Nasal cavity respiratory epithelium epithelial cell of viscerocranial mucosa (primary cell): Measurements from ENCODE around the gene AP1S1. TPM values are rescaled to one million over a fixed set of nuclear protein-coding genes. Genes with fewer than 3 reads are reported as not detected.

Source experiments
- total RNA-seq: library from RNA; depleted of rRNA; stranded (reverse); fragments of >200 nt; gene quantifications from 2 replicates; pipeline ENCODE4 v1.2.3, GENCODE V29; 2014

The AP1S1 gene
- 107 and 116 TPM in 2 replicates for total RNA-seq

DNA sequence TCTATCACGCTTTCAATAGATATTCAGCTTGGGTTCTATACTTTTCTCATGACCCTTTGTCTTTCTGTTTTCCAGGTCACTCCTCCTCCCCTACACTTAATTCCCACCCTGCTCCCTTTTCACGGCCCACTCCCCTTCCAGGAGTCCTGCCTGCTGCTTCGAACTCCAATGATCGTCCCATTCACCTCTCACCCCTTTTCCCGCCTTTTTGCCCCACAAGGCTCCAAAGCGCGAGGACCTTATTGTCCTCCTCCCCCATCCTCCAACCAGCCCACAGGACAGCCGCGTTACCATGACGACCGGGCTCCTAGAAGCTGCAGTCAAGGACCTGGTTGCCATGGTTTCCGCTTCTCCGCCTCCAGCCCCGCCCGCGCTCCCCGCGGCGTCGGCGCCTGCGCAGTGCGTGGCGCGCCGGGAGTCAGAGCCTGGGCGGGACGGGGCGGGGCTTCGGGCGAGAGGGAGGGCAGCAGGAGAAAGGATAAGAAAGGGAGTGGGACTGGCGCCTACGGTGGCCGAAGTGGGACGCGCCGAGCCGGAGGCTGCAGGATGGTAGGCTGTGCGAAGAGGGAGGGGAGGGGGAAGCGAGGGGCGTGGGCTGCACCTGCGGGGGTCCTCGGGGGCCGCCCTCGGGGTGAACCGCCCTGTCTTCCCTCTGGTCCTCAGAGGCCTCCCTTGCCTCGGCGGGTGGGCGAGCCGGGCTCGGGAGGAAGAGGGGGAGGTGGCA lies at the start of gene AP1S1:
Gene AP1S1, plus strand, starts transcription at position 508 of the 724 bp plus-strand sequence. Its CDS starts 39 bp downstream, at position 547.

DNA sequence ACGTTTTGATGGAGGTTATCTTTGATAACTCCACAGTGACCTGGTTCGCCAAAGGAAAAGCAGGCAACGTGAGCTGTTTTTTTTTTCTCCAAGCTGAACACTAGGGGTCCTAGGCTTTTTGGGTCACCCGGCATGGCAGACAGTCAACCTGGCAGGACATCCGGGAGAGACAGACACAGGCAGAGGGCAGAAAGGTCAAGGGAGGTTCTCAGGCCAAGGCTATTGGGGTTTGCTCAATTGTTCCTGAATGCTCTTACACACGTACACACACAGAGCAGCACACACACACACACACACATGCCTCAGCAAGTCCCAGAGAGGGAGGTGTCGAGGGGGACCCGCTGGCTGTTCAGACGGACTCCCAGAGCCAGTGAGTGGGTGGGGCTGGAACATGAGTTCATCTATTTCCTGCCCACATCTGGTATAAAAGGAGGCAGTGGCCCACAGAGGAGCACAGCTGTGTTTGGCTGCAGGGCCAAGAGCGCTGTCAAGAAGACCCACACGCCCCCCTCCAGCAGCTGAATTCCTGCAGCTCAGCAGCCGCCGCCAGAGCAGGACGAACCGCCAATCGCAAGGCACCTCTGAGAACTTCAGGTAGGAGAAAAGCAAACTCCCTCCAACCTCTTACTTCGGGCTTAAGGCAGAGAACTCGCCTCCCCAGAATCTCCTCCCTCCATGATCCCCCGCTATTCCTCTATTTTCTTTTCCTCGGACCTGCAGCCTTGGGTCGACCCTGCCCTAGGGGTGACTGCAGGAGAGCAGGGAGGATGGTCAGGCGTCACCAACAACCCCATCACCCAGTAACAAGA lies 27.4 kb upstream of the AP1S1 start, which contains the start of gene SERPINE1:
Gene SERPINE1, plus strand, starts transcription at position 454 of the 809 bp plus-strand sequence. CDS start 1,290 bp downstream, outside the sequence.

DNA sequence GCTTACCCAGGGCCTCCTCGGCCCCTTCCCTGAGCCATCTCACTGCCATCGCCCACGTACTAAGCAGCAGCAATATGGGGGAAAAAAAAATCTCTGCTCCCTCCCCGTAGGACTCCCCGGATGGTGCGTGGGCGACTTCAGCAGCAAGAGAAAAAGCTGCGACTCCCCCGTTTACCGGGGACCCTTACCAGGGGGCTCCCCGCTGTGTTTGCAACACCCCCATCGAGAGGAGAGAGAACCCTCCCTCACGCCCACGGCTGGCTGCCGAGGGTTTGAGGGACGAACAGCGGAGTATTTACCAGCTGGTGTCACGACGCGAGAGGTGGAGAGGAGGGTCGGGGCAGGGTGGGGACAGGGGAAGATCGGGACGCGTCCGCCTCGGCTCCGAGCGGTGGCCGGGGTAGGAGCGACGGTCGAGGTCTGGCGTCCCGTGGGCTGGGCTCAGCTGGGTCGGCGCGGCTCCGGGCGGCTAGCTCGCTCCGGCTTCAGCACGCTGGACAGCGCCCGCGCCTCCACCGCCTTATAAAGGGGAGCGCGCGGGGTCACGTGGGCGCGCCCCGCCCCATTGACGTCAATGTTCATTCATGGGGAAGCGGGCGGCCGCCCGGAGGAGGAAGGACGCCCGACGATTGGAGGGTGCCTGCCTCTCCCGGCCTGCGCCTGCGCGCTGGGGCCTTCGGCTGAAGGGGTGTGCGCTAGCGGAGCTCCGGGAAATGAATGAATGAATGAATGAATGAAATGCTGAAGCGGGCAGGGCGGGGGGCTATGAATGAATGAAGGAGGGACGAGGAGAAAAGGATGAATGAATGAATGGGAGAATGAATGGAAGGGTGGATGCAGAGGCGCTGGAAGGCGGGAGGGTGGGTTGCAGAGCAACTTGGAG lies 11.0 kb downstream of the AP1S1 start, which contains the start of gene VGF:
Gene VGF, minus strand, starts transcription at position 495 of the 883 bp plus-strand sequence. CDS start 726 bp downstream, outside the sequence.

DNA sequence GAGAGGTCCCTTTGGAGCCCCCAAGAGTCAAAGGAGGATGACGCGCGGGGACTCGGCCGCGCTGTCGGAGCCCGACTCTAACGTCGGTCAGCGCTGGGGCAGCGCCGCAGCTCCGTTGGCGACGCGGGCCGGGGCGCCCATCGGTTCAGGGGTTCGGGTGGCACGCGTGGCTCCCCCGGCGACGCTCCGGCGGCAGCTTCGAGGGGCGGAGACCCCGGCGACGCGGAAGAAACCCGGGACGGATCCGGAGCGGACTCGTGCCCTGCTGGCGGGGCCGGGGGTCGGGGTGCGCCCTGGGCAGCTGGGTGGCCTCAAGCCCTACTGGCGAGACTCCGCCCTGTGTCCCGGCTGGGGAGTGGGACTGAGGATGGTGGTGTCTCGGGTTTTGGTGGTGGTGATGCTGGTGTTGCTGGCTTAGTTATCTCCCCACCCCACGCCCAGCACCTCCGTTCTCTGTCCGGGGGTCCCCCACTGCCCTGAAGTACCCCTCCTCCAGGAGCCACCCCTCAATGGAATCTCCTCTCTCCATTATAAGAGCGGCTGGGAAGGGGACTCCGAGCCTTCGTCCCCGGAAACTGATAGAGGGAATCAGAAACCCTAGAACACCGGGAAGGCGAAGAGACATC lies 26.0 kb downstream of the AP1S1 start, which contains the start of gene NAT16:
Gene NAT16, minus strand, starts transcription at position 164 of the 626 bp plus-strand sequence. CDS start 5,486 bp downstream, outside the sequence.

DNA sequence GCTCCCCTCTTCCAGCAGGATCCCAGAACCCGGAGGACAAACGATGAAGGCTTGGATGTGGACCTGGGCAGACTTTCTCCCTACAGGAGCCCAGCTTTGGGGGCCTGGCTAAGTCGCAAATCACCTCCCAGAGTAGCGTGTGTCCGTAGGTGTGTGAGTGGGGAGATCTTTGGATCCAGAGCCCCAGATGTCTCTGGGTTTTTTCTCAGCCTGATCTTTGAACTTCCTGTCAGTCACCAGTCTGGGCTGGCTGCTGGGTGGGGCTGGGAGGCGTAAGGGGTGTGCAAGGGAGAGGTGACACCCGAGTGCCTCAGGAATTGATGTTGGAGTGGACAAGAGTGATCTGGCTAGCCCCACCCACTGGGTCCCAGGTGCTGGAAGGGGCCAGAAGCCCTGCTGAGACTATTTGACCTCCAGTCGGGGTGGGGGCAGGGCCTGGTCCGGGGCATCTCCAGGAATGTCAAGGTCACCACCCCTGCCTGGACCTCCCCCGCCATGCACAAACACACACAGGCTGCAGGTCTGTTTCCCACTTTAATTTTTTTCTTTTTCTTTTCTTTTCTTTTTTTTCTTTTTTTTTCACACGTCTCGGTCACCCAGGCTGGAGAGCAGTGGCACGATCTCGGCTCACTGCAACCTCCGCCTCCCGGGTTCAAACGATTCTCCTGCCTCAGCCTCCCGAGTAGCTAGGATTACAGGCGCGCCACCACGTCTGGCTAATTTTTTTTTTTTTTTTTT lies 46.8 kb downstream of the AP1S1 start, which contains the start of gene MOGAT3:
Gene MOGAT3, minus strand, starts transcription at position 175 of the 738 bp plus-strand sequence. CDS start 182 bp downstream, outside the sequence.

Other genes with a start within 250 kb of the AP1S1 start
- gene MUC3A, start 204.9 kb upstream of the AP1S1 start, total RNA-seq = not detected in 2 replicates
- gene MUC12, start 184.9 kb upstream of the AP1S1 start, total RNA-seq = not detected in 2 replicates
- not detected in 2 replicates for gene MUC17, start 134.4 kb upstream of the AP1S1 start, total RNA-seq
- 5.1 and 20.1 TPM in 2 replicates for gene TRIM56, start 69.0 kb upstream of the AP1S1 start, total RNA-seq
- 18.5 and 176 TPM in 2 replicates for gene SERPINE1, start 27.4 kb upstream of the AP1S1 start, total RNA-seq
- under 0.01 and 0.34 TPM in 2 replicates for gene VGF, start 11.1 kb downstream of the AP1S1 start, total RNA-seq
- not detected in 2 replicates for gene NAT16, start 25.8 kb downstream of the AP1S1 start, total RNA-seq
- not detected in 2 replicates for gene MOGAT3, start 46.6 kb downstream of the AP1S1 start, total RNA-seq
- gene PLOD3, start 63.1 kb downstream of the AP1S1 start, total RNA-seq = 33.5 and 74.0 TPM in 2 replicates
- 47.1 and 63.2 TPM in 2 replicates for gene ZNHIT1, start 63.7 kb downstream of the AP1S1 start, total RNA-seq
- gene CLDN15, start 83.3 kb downstream of the AP1S1 start, total RNA-seq = 2.4 and 5.1 TPM in 2 replicates
- 104 and 109 TPM in 2 replicates for gene FIS1, start 90.6 kb downstream of the AP1S1 start, total RNA-seq
- gene IFT22, start 167.3 kb downstream of the AP1S1 start, total RNA-seq = 6.8 and 16.3 TPM in 2 replicates
- not detected in 2 replicates for gene COL26A1, start 208.4 kb downstream of the AP1S1 start, total RNA-seq